NCI-H2107 (cell line): ENCODE results near the gene COL5A1.
"Not testable (repeated sequence)": the region's sequence is repeated elsewhere in the genome, so short reads cannot be mapped to it uniquely, and the experiment has no call there.

ENCODE experiments used
- DNase-seq: peaks from one replicate; lab custom pipeline; 2025; lab: John Stamatoyannopoulos, UW

Gene COL5A1

GRCh38 chr9:134690946-134691694 lies 49.5 kb downstream of the COL5A1 start:
- DNase-seq, result no peak

- DNase-seq, result no peak
Measured at GRCh38 chr9:134691695-134692572, 50.3 kb downstream of the COL5A1 start.

GRCh38 chr9:134692573-134692860 lies 50.9 kb downstream of the COL5A1 start:
- DNase-seq, result no peak

- DNase-seq, result no peak
Measured at GRCh38 chr9:134693011-134693410, 51.4 kb downstream of the COL5A1 start.

GRCh38 chr9:134693641-134694367 lies 52.2 kb downstream of the COL5A1 start:
- DNase-seq, result no peak

GRCh38 chr9:134694368-134694665 lies 52.7 kb downstream of the COL5A1 start:
- DNase-seq, result no peak

GRCh38 chr9:134694714-134695113 lies 53.1 kb downstream of the COL5A1 start:
- DNase-seq, result no peak

GRCh38 chr9:134695144-134695543 lies 53.5 kb downstream of the COL5A1 start:
- DNase-seq, result no peak

GRCh38 chr9:134696433-134696832 lies 54.8 kb downstream of the COL5A1 start:
- no peak for DNase-seq

GRCh38 chr9:134698111-134698510 lies 56.5 kb downstream of the COL5A1 start:
- DNase-seq, result no peak

GRCh38 chr9:134698587-134699342 lies 57.2 kb downstream of the COL5A1 start:
- peak; percentile 6 for DNase-seq

GRCh38 chr9:134699343-134699740 lies 57.7 kb downstream of the COL5A1 start:
- DNase-seq, result no peak

GRCh38 chr9:134700636-134701350 lies 59.2 kb downstream of the COL5A1 start:
- no peak for DNase-seq

GRCh38 chr9:134701581-134702259 lies 60.1 kb downstream of the COL5A1 start:
- no peak for DNase-seq

GRCh38 chr9:134702291-134702690 lies 60.7 kb downstream of the COL5A1 start:
- DNase-seq, result no peak

- not testable (repeated sequence) for DNase-seq
Measured at GRCh38 chr9:134703730-134704114, 62.1 kb downstream of the COL5A1 start.

GRCh38 chr9:134704498-134704897 lies 62.9 kb downstream of the COL5A1 start:
- DNase-seq, result no peak

GRCh38 chr9:134705786-134706185 lies 64.2 kb downstream of the COL5A1 start:
- DNase-seq, result no peak

- no peak for DNase-seq
Measured at GRCh38 chr9:134706522-134706921, 64.9 kb downstream of the COL5A1 start.

GRCh38 chr9:134707031-134707680 lies 65.6 kb downstream of the COL5A1 start:
- DNase-seq, result peak; percentile 8
